ENCODE results near the gene SLFN5. TPM values are rescaled to one million over a fixed set of nuclear protein-coding genes. Genes with fewer than 3 reads are reported as not detected.

Gene SLFN5
- total and polyA plus RNA-seq, 2 of the 4 experiments (the other 2 are of a cell fraction): 13.0 to 48.9 TPM

DNA sequence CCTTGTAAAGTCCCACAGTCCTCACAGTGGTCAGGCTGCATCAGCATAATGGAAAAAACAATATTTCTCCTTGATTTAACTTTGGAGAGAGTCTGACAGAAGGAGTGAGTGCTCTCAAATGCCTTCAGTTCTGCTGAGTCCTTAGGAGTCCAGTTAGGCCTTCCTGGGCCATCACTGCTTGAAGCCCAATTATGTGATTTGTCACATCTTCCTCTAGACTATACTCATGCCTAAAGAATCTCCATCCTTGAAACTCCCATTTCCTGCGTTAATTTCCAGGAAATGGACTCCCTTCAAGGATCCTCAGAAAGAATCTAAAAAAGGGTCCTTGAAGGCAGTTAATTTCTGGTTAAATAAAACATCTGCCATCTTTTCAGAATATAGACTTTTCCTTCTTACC is 52.8 kb downstream of the SLFN5 start:
- H2BK5ac ChIP-seq (ENCODE audit: low read depth, low read length, poor library complexity, severe bottlenecking): no peak overlapping the region
- H3K4ac ChIP-seq (ENCODE audit: low read depth, low read length): no peak overlapping the region
- no peak overlapping the region for H3K9ac ChIP-seq (ENCODE audit: low read depth, low read length)
- no peak overlapping the region for H2BK20ac ChIP-seq (ENCODE audit: low read depth, low read length)
- WGBS, 2 experiments (ENCODE audit: extremely low coverage in 2 of 2, insufficient read length in 1 of 2): no CpG with 5 or more reads among the region's 1 CpG
- POLR2A ChIA-PET (ENCODE audit: unreplicated experiment): no interaction called here
- DNase-seq (no peak), ATAC-seq (ENCODE audit: low read depth) (no peak)
- in situ Hi-C loops (cut with MboI; ENCODE audit: low sequenced_read_pairs) (no loop called here), dilution Hi-C loops (cut with HindIII; ENCODE audit: low sequenced_read_pairs, unreplicated experiment) (no loop called here), intact Hi-C loops (cut with micrococcal nuclease) (loop anchor here (10.0 kb wide), 1 partner anchor 101 kb away; the partner anchor contains the start of gene SLC35G3)
- H4K5ac ChIP-seq (ENCODE audit: low read depth, low read length): no peak overlapping the region
- H2BK15ac ChIP-seq (ENCODE audit: low read depth, low read length): no peak overlapping the region
- CTCF ChIA-PET: no interaction called here
- no peaks in the 10 kb centered on the region; the same call in 1 of the 2 replicates for H3K27me3 ChIP-seq (ENCODE audit: control insufficient read depth, insufficient read depth, low read length)
- no TSS peak for BruUV-seq (replicated peaks)
- H3K56ac ChIP-seq (ENCODE audit: extremely low read depth, insufficient read depth, low read length): no peak overlapping the region
- H2BK120ac ChIP-seq (ENCODE audit: low read depth, low read length): no peak overlapping the region
- H4K8ac ChIP-seq (ENCODE audit: low read depth in 2 of 2, low read length in 2 of 2): no peak overlapping the region
- H3K14ac ChIP-seq (replicated peaks; ENCODE audit: low read depth, low read length): no peak overlapping the region
- H3K4me3 ChIP-seq (ENCODE audit: insufficient read depth, low read depth, low read length): no peak overlapping the region
- H3K4me2 ChIP-seq (ENCODE audit: low read depth, low read length): no peak overlapping the region
- H2AFZ ChIP-seq (replicated peaks; ENCODE audit: low read length, poor library complexity): no peak overlapping the region
- no peaks in the 10 kb centered on the region for H3K36me3 ChIP-seq (ENCODE audit: control insufficient read depth, insufficient read depth, low read length)
- H4K91ac ChIP-seq (ENCODE audit: insufficient read depth, low read depth, low read length): no peak overlapping the region
- H4K20me1 ChIP-seq (ENCODE audit: insufficient read depth, low read length): no peaks in the 10 kb centered on the region
- peak overlapping the region; percentile 34; the same call in 1 of the 2 replicates for H3K23ac ChIP-seq (ENCODE audit: low read depth, low read length)
- no peaks in the 10 kb centered on the region for H3K9me1 ChIP-seq (ENCODE audit: insufficient read depth, low read length)
- H3K18ac ChIP-seq (ENCODE audit: low read depth, low read length): no peak overlapping the region
- TF ChIP-seq, protein P1, sequence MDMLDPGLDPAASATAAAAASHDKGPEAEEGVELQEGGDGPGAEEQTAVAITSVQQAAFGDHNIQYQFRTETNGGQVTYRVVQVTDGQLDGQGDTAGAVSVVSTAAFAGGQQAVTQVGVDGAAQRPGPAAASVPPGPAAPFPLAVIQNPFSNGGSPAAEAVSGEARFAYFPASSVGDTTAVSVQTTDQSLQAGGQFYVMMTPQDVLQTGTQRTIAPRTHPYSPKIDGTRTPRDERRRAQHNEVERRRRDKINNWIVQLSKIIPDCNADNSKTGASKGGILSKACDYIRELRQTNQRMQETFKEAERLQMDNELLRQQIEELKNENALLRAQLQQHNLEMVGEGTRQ (IDR thresholded peaks at IDR 0.05; ENCODE audit: low read depth, low read length): no peak
- TF ChIP-seq NFE2L2 (IDR thresholded peaks at IDR 0.05; ENCODE audit: low read depth, low read length): no peak
- no peak for TF ChIP-seq RFX5 (IDR thresholded peaks at IDR 0.05; ENCODE audit: low read depth, low read length)
- no peaks in the 10 kb centered on the region for H3K79me1 ChIP-seq (ENCODE audit: low read depth in 1 of 2, low read length in 2 of 2)
- H3K27ac ChIP-seq (ENCODE audit: insufficient read depth, low read length): no peak overlapping the region
- no peaks in the 10 kb centered on the region for H3K4me1 ChIP-seq (ENCODE audit: control insufficient read depth, insufficient read depth, low read length)
- H2AK5ac ChIP-seq (ENCODE audit: low read depth, low read length): no peak overlapping the region
- H3K9me3 ChIP-seq (ENCODE audit: control insufficient read depth, insufficient read depth, low read length): peaks cover 9% of the 10 kb centered on the region; the same call in 1 of the 2 replicates
- H2AK9ac ChIP-seq (replicated peaks; ENCODE audit: low read depth, low read length, poor library complexity): no peak overlapping the region
